GM12892 (cell line): ENCODE results near the gene EIF4A3.
"Not testable (repeated sequence)": the region's sequence is repeated elsewhere in the genome, so short reads cannot be mapped to it uniquely, and the experiment has no call there.

Experiments used
- DNase-seq: peaks from one replicate; pipeline ENCODE4 v3.0.0; 2011; ENCODE audit not compliant: insufficient read length
- FAIRE-seq: peaks from 2 replicates; lab custom pipeline; 2011; peaks lifted over from hg19 to GRCh38; lab: Jason Lieb, UNC
- POLR2A ChIP-seq: IDR thresholded peaks from 2 replicates; pipeline ENCODE4 v1.6.1; 2011; ENCODE audit warnings: low read depth, low read length, control low read depth
- POLR2AphosphoS5 ChIP-seq: IDR thresholded peaks from 2 replicates; pipeline ENCODE4 v1.6.1; 2011; ENCODE audit warnings: low read depth, low read length, control low read depth
- TAF1 ChIP-seq: IDR thresholded peaks from 2 replicates; pipeline ENCODE4 v1.6.1; 2011; ENCODE audit warnings: low read depth, mild to moderate bottlenecking, control low read depth, low read length, borderline replicate concordance

EIF4A3 gene

GRCh38 chr17:80171681-80172080 is 24.8 kb upstream of the EIF4A3 start:
- DNase-seq, result no peak
- TF ChIP-seq TAF1 (no peak), POLR2A (no peak), POLR2AphosphoS5 (no peak)

GRCh38 chr17:80169784-80170500 is 23.0 kb upstream of the EIF4A3 start, which contains the start of gene CARD14:
CARD14 (plus strand) TSS chr17:80170030; CDS start chr17:80181439, 11,409 bp downstream.
- FAIRE-seq (no peak), DNase-seq (no peak)
- TF ChIP-seq POLR2AphosphoS5, result no peak
- no peak for TF ChIP-seq TAF1
- TF ChIP-seq POLR2A, result no peak

More at GRCh38 chr17:80171681-80172080, 24.8 kb upstream of the EIF4A3 start:
- FAIRE-seq, result no peak

GRCh38 chr17:80169107-80169506 is 22.2 kb upstream of the EIF4A3 start:
- FAIRE-seq (no peak), DNase-seq (no peak)
- TF ChIP-seq POLR2AphosphoS5, result no peak
- no peak for TF ChIP-seq POLR2A
- TF ChIP-seq TAF1, result no peak

- FAIRE-seq (no peak), DNase-seq (no peak)
- TF ChIP-seq TAF1 (no peak), POLR2A (no peak), POLR2AphosphoS5 (no peak)
These were observed 21.4 kb upstream of the EIF4A3 start for GRCh38 chr17:80168371-80168770.

GRCh38 chr17:80166446-80166845 is 19.5 kb upstream of the EIF4A3 start:
- FAIRE-seq (no peak), DNase-seq (no peak)
- TF ChIP-seq POLR2A, result no peak
- no peak for TF ChIP-seq TAF1
- no peak for TF ChIP-seq POLR2AphosphoS5

GRCh38 chr17:80164185-80164584 is 17.3 kb upstream of the EIF4A3 start:
- TF ChIP-seq TAF1, result no peak
- FAIRE-seq (no peak), DNase-seq (no peak)

- TF ChIP-seq TAF1, result no peak
- no peak for TF ChIP-seq POLR2AphosphoS5
- no peak for TF ChIP-seq POLR2A
- DNase-seq, result no peak
- no peak for FAIRE-seq
These were observed 16.4 kb upstream of the EIF4A3 start for GRCh38 chr17:80163336-80163735.

GRCh38 chr17:80160536-80160935 is 13.6 kb upstream of the EIF4A3 start:
- no peak for FAIRE-seq
- TF ChIP-seq TAF1 (no peak), POLR2A (no peak), POLR2AphosphoS5 (no peak)
- DNase-seq, result no peak

GRCh38 chr17:80158846-80159245 is 11.9 kb upstream of the EIF4A3 start:
- FAIRE-seq, result no peak
- DNase-seq, result no peak
- TF ChIP-seq TAF1 (no peak), POLR2A (no peak)

- FAIRE-seq, DNase-seq: not testable (repeated sequence)
These were observed 8.7 kb upstream of the EIF4A3 start for GRCh38 chr17:80155600-80155999.

GRCh38 chr17:80154166-80154565 is 7.2 kb upstream of the EIF4A3 start:
- TF ChIP-seq POLR2AphosphoS5, result no peak
- no peak for TF ChIP-seq TAF1
- no peak for TF ChIP-seq POLR2A
- FAIRE-seq (no peak), DNase-seq (no peak)

- FAIRE-seq, result no peak
- TF ChIP-seq TAF1 (no peak), POLR2AphosphoS5 (no peak), POLR2A (no peak)
- DNase-seq, result no peak
These were observed 6.1 kb upstream of the EIF4A3 start for GRCh38 chr17:80153004-80153403.
